DMS 273 treated with DMSO at 0.1 percent for 48 hours (cell line): ENCODE results near the gene MAGI2.

ENCODE experiments used
- DNase-seq: peaks from one replicate; lab custom pipeline; 2025; lab: John Stamatoyannopoulos, UW

Gene MAGI2

DNA sequence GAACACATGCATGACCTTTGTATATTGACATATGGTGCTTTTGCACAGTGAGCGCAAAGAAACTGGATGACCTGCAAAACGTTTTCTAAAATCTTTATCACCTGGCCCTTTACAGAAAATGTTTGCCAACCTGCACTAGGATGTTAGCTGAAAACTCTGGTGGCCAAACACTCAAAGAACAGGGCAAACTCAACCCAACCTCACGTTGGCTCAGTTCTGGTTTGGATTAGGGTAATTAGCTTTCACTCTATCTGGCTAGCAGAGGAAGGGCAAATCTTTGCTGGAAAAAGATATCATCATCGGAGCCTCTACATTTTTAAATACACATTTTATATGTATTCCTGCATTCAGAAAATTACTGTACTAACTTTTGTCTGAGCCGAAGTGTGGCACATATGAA is 966.0 kb downstream of the MAGI2 start:
- no peak for DNase-seq

- DNase-seq = no peak
Observed at GRCh38 chr7:78479348-78479747, 974.1 kb downstream of the MAGI2 start.

DNA sequence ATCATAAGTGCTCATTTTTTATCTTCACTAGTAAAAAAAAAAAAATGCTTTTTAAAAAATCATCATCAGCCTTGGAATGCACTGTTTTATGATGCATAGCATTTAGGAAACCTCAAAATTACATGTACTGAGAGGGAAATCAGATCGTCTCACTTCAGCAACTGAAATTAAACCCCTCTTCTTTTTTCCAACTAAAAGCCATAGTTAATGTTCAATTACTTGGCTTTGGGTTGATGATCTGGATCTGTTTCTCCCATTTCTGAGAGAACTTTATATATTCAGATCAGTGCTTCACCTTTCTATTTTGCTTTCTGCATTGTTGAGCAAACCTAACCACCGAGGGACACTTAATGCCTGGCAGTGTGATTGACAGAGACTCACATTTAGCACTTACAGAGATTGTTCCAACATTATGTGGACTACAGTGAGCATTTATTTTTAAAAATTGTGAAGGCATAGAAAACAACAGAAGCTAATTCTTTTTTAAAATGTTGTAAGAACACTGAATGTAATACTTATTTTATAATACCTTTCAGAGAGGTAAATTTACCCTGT is 976.5 kb downstream of the MAGI2 start:
- no peak for DNase-seq

DNA sequence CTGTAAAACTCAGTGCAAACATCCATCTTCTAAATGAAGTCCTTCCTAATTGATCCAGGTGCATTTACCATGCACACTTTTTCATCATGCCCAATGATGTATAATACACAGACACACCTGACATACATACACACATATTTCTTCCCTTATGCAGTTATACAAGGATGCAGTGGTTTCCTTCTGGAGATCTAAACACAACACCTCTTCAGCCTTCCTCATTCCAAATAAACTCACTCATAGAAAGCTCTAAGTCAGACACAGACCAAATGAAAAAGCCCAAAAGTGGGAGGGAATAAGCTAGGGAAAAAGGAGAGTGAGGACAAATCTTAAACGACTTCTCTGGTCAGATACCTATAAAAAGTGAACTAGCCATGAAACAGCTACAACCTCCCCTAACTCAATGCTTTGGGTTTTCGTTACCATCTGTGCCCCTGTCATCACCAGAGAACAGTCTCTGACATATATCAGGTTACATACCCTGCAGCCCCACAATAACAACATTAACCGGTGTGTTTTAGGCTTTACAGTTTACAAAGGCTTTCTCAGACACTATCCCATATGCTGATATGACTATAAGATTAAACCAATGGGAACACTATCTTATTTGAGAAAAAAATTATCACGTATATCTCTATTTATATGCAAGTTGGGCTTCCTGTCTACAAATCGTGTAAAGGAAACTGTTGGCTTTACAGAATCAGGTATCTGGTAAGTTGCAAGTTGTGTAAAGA is 979.7 kb downstream of the MAGI2 start:
- DNase-seq = no peak

- no peak for DNase-seq
Observed at GRCh38 chr7:78473021-78473420, 980.4 kb downstream of the MAGI2 start.

- no peak for DNase-seq
Observed at GRCh38 chr7:78472519-78472918, 980.9 kb downstream of the MAGI2 start.

DNA sequence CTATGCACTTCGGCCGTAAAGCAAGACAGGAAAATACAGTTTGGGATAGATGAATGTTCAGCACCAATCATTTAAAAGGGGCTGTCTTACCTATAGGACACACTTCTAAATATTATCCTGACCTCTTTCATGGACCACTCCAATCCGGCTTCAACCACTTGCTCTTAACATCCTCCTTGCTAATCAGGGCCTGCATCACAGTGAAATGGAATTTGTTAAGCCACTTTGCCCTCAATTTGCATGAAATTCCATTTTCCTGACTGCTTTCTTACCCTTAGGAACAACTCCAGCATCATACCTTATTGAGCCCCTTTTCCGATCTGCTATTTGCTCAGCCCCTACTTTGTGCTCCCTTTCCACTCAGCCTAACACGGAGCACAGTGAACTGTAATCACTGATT is 987.6 kb downstream of the MAGI2 start:
- DNase-seq = no peak

DNA sequence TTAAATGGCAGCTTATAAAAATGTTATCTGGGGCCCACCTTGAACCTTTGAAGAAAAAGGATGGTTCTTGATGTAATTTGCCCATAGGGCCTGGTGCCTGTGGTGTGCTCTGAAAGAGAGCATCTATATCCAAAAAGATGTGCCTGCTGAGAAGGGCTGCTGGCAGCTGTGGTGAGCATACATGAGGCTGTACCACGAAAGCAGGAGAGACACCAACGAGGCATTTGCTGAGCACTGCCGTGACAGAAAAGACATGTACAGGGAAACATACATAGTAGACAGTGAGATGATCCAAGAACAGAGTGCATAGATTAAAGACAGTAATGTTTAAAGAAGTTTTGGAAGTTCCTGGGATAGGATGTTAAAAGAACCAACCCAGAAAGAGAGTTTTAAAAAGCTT is 990.4 kb downstream of the MAGI2 start:
- no peak for DNase-seq

DNA sequence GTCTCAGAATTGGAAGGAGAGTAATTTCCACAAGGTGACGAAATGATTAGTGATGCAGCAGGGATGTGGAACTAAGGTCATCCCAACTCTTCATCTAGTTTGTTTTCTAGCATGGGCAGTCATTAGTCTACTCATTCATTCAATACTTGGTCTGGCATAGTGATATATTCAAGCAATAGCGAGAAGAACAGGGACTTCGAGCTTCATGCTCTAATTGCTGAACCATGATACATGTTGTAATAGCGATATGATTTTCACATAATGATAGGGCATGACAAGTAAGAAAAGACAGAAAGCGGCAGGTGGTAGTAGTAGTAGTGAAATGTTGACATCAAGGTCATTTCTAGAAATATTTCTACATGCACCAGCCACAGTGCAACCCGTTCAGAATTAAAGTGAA is 1002.8 kb downstream of the MAGI2 start:
- no peak for DNase-seq

DNA sequence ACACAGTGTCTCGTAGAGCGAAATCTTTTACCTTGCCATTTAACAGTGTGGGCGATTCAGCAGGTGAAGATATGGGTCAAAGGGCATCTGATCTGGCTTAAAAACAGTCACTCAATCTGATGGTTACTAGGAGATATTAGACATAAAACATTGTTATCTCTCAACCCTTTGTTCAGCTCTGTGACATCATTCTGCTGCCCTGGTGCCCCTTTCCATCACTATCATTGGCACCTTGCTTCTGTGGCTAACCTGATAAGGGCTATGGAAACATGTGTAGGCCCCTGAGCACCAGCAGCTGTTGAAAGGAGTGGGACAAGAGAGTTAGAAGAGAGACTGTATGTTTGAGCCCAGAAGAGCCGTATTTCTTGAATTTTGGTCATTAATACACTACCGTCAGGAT is 1004.6 kb downstream of the MAGI2 start:
- no peak for DNase-seq

DNA sequence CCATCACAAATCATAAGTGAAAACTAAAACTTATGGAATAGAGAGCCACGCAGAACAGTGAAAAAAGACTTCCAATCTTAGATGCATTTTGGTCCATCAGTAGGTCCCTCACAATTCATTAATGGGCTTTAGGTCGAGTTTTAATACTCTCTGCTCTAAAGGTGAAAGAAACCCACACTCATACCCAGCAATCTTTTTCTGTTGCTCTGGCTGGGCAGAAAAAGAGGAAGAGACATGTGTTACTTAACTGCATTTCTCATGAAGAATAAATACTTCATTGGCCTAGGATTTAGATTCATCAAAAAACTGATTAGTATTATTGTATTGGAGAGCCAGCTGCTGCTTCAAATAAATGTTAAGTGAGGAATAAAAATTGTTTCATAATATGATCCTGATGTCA is 1009.2 kb downstream of the MAGI2 start:
- no peak for DNase-seq

DNA sequence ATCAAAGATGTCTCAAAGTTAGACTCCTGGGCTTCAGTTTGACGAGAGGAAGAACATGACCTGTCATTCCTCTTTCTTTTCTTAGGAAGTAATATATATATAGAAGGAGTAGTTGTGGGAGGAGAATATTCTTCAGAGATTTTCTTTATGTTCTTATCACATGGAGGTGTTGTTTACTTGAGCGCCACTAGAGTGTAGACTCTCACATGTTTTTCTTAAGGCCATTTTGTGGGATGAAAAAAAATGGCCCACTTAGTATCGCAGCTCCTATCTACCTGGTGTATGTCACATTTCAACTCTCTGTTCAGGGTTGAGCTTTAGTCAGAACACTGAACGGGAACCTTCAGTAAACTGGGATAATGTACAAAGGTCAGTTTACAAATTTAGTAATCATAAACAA is 1009.7 kb downstream of the MAGI2 start:
- no peak for DNase-seq

GRCh38 chr7:78441737-78442136 is 1011.7 kb downstream of the MAGI2 start:
- DNase-seq = no peak

- DNase-seq = no peak
Observed at GRCh38 chr7:78438433-78438832, 1015.0 kb downstream of the MAGI2 start.

- DNase-seq = no peak
Observed at GRCh38 chr7:78437118-78437517, 1016.3 kb downstream of the MAGI2 start.

DNA sequence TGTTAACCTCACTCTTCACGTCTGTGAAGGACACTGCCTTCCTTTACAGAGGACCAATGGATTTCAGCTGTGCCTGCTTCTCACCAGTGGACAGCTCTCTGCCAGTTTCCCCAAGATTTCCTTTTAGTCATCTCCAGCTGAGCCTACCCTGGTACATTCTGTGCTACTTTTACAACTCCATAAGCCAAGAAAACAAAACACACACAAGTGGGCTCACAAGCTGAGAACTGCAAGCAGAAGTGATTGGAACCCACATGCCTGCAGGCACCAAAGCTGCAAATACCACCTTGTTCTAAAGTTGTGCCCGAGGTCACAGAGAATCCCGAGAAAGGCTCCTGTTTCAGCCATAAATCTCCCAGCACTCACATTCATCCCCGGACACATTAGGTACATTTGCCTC is 1018.1 kb downstream of the MAGI2 start:
- DNase-seq = no peak

DNA sequence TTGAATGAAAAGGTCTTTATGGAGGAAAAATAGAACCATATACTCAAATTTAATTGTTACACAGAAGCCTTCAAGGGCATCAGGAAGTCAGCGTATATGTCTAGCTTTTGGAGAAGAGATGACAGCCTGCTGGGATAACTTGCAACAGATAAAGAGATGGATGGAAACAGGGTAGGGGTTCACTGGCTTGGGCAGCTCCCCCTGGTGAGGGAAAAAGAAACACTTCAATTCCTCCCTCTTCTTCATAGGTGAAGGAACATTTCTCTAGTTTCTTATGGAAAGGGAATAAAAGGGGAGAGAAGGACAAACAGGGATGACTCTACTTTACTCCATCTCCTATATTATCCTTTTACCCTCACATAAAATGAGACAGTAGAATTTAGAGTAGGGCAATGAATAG is 1019.2 kb downstream of the MAGI2 start:
- DNase-seq = no peak

DNA sequence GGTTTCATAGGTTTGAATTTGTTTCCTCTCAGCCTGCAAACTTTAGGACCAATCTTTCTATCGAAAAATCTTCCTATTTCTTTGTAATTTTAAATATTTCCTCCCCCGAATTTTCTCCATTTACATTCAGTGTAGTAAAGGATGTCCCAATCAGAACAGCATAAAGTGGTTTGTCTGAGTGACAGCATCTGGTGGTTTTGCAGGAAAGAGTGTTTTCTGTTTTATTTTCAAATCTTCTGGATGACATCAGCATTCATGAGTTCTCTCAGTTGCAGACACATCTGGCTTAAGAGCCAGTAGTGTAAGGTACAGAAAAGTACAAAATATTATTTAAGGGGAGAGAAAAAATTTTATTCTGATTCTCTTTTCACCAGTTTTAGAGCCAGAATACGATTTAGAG is 1020.0 kb downstream of the MAGI2 start:
- DNase-seq = no peak

- no peak for DNase-seq
Observed at GRCh38 chr7:78429878-78430277, 1023.6 kb downstream of the MAGI2 start.

DNA sequence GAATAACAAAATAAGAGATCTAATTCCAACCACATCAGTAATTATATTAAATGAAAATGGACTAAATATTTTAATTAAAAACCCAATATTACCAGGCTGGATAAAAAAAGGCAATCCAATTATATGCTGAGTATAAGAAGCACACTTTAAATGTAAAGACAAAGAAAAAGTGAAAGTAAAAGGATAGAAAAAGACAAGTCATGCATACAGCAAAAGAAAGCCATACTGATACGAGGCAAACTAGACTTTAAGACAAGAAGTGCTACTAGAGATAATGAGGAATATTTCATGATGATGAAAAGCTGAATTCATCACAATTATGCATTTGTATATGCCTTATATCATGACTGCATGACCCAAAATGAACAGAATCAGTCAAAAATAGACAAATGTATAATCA is 1026.3 kb downstream of the MAGI2 start:
- no peak for DNase-seq

GRCh38 chr7:78420001-78420400 is 1033.5 kb downstream of the MAGI2 start:
- DNase-seq = no peak

GRCh38 chr7:78417180-78417853 is 1036.2 kb downstream of the MAGI2 start:
- no peak for DNase-seq

- DNase-seq = no peak
Observed at GRCh38 chr7:78413568-78413967, 1039.9 kb downstream of the MAGI2 start.
